ENCODE measurements around the gene PRR16.
"Not testable (repeated sequence)": the region's sequence is repeated elsewhere in the genome, so short reads cannot be mapped to it uniquely, and the experiment has no call there.

PRR16 gene

DNA sequence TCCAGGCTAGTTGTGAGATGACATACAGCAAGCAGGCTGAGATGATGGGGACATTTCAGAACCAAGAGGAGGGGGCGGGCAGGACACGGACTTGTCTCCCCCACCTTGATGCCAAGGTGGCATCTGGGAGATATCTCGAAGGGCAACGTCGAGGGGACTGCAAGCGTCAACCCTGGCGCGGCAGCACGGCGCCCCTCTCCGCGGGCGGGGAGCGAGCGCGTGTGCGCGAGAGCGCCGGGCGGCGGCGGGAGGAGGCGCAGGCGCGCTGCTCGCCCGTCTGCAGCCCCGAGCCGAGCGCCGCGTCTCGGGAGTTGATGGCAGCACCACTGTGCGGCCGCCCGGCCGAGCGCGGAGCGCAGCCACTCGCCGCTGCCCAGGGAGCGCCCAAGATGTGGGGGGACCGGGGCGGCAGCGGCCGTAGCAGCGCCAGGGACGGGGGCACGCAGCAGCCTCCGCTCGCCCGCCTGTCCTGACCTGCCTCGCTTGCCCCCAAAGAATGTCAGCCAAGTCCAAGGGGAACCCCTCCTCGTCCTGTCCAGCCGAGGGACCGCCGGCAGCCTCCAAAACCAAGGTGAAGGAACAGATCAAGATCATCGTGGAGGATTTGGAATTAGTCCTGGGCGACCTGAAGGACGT is at the start of gene PRR16:
PRR16 (plus strand) TSS at position 310 of the 636 bp plus-strand sequence.
- no peak for DNase-seq

DNA sequence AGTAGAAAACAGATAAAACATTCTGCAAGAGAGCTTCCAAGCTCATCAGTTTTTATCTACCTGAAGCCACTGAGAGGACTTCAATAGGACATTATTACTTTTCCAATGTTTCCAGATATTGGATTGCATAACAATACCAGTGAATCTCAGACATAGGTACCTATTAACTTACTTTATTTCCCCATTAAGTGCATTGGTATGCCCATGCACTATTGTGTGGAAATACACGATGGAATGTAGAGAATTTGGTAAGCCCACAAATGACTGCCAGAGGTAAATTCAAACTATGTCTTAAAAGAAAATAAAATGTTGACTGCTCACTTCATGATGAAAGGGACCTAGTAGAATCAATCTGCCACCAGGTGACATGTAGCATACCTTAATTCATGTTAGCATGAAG is 48.1 kb upstream of the PRR16 start:
- no peak for DNase-seq

DNA sequence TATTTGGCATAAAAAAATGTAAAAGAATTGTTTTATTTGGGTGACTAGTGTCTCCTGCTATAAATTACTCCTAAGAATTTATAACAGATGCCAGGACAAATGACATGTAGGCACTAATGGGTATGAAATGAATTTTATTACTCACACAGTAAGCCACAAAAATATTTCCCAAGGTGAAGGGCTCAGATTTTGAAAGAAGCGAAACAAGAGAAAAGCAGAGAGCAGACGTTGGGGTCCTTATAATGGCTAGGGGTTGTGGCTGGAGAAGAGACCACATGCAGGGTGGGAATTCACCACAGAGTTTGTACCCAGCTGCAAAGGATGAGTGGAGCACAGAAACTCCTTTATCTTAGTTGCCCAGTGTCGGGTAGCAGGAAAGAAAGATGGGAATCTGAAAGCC is 45.0 kb upstream of the PRR16 start:
- DNase-seq: no peak

DNA sequence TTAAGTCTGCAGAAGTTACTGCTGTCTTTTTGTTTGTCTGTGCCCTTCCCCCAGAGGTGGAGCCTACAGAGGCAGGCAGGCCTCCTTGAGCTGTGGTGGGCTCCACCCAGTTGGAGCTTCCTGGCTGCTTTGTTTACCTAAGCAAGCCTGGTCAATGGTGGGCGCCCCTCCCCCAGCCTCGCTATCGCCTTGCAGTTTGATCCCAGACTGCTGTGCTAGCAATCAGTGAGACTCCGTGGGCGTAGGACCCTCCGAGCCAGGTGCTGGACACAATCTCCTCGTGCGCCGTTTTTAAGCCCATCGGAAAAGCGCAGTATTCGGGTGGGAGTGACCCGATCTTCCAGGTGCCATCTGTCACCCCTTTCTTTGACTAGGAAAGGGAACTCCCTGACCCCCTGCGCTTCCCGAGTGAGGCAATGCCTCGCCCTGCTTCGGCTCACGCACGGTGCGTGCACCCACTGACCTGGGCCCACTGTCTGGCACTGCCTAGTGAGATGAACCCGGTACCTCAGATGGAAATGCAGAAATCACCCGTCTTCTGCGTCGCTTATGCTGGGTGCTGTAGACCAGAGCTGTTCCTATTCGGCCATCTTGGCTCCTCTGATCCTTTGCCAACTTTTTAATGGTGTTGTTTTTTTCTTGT is 37.3 kb upstream of the PRR16 start:
- not testable (repeated sequence) for DNase-seq

DNA sequence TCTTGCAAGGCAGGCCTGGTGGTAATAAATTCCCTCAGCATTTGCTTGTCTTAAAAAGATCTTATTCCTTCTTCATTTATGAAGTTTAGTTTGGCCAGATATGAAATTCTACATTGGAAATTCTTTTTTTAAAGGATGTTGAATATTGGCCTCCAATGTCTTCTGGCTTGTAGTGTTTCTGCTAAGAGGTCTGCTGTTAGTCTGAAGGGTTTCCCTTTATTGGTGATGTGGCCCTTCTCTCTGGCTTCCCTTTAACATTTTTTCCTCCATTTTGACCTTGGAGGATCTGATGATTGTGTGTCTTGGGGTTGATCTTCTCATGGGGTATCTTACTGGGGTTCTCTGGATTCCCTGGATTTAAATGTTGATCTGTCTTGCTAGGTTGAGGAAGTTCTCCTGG is 33.5 kb upstream of the PRR16 start:
- DNase-seq: no peak

DNA sequence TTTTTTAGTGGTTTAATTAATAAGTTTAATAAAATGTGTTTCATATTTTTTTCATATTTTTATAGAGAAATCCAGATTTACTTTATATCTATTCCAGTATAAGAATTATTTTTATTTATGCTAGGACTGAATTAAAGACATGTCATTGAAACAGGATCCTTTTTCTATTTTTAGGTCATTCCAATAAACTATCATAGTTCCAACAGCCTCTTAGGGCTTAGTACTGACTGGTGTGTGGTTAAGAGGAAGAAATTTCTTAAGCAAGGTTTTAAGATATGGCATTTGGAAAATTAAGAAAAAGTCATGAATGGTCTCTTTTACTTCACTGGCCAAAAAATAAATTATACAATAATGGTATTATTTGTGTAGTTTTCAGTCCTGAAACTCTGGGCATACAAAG is 31.2 kb upstream of the PRR16 start:
- DNase-seq: no peak

DNA sequence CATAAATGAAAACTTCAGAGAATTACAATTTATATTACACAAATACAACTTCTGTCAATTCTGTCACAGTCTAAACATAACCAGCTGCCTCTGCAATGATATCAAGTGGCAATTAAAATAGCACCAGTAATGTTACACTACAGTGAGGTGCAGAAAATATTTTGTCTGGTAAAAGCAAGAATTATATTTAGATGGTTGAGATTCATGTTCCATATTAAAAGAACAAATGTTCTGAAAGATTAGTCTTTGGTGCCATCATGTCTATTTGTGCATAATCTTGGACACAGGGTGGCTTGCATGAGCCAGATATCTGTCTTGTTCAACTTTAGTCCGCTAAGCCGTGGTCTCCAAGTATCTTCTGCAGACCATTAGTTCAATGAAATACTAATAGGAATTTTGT is 29.0 kb upstream of the PRR16 start:
- no peak for DNase-seq

DNA sequence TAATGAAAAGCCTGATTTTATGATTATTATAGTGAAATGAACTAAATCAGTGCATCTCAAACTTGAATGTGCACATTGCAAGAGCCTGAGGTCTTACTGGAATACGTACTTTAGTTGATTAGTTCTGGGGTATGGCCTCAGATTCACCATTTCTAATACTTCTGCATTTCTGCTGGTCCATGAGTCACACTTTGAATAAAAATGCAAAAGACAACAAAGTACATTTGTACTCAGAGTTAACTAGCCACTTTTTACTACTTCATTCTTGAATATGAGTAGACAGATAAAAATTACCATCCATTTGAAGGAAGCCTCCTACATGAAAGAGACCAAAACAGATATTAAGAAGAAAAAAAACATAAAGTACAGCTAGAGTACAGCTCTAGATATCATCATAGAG is 27.1 kb upstream of the PRR16 start:
- DNase-seq: no peak

DNA sequence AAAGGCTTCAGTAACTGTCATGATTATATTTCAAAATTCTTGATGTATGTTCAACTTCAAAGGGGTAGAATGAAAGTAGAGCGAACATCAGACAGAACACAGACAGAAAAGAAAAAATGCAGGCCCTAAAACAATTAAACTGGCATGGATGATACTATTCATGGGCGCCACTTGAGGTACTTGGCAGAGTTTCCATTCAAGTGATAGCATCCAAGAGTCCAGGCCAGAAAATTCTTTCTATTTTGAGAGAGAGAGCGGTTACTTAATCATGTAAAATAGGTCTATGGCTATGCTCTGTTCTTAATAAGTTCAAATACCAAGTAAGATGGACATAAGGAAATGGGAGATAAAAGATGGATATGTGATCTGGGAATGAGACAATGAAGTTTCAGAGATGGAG is 21.4 kb upstream of the PRR16 start:
- DNase-seq: no peak

DNA sequence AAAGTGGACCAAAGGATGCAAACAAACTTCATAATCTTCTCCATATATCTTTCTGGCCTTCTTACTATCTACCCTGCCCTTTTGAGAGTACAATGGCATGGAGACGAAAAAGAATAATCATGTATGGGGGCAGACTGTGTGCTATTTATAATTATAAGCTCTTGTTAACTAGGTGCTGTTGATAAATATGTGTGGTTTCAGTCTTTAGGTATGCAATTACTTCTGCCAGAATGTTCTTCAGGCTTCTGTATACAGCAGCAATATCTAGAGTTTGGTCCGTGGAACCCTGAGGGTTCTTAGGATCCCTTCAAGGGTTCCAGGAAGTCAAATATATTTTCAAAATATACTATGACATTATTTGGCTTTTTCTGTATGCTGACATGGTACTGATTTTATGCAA is 20.5 kb upstream of the PRR16 start:
- no peak for DNase-seq

DNA sequence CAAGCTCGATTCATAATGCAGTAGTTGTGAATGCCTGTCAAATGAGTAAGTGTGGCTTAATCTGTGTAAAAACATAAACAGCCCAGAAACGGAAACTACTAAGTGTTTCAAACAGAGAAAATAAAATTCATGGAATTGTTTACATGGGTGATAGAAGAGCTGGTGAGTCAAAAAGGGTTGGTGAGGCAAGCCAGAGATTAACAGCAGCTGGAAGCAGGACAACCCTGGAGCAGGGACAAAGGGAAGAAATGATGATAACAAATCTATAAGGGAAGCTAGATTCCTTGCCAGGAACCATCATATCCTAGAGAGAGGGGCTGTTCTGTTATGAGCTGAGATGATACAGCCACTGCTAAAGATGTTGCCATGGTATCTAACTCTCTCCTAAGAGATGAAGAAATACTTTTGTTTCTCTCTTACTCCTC is 18.0 kb upstream of the PRR16 start:
- no peak for DNase-seq

DNA sequence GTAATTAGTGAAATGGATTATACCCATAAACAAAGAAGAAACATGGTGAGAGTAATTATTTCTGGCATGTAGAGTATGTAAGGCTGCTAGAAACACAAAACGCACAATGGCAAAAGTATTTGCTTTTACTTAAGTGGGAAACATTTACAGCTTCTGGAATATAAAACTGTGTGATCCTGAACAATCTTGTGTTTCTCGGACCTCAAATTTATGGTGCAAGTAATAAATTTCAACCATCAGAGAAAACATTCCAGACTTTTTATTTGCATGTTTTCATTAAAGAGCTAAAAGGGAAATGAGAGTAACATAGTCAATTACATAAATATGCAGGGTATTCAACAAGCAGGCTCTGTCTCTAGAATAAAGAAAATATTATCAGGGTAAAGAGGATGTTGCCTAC is 17.2 kb upstream of the PRR16 start:
- no peak for DNase-seq

DNA sequence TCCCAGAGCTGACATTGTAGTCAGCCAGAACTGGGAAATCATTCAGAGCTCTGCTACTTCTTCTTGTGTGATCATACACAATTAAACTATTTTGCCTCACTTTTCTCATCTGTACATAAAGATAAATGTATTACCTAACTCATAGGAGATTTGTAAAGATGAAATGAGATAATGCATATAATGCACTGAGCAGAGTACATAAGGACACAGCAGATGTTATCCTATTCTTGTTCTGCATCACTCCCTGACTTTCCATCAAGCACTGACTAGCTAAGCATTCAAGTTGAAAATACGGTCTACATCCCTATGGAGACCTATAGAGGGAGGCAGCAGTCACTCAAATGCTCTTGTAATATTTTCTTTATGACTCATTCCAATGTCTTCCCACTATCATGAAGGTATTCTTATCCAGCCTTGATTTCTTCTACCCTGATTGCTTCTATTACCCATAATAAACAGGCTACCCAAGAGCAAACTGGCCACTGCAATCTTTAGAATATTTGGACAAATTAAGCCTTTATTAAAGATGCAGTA is 16.3 kb upstream of the PRR16 start:
- no peak for DNase-seq

DNA sequence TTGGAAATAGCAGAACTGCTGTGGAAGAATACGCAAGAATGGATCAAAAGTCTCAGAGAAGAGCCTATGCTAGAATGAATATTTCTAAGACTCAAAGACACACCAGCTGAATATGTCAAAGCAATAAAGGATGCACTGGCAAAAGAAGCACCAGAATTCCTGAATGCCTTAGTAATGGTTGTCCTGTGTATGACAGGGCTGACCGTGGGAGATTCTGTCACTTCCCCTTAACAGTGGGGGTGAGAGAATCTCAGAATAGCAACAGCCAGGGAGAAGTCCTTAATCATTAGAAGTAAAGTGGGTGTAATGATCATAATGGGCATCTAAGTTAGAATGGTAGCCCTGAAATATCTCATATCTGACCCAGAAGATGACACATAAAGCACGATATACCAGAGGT is 14.6 kb upstream of the PRR16 start:
- no peak for DNase-seq

DNA sequence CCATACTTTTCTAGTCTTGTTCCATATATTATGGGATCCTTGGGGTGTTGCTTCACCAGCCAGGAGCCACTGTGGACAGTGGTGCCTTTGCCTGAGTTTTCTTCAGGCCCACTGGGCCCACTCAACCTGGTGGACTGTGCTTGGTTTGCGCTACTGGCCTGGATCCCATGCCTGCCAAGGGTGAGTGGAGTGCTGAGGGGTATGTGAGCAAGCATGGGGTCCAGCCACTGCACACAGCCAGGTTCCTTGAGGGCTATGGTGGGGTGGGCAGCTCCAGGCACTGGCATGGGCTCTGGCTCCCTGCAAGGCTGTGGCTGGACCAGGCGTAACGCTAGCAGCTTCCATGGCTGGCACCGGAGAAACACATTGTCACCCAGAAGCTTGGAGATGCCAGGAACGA is 13.2 kb upstream of the PRR16 start:
- no peak for DNase-seq

DNA sequence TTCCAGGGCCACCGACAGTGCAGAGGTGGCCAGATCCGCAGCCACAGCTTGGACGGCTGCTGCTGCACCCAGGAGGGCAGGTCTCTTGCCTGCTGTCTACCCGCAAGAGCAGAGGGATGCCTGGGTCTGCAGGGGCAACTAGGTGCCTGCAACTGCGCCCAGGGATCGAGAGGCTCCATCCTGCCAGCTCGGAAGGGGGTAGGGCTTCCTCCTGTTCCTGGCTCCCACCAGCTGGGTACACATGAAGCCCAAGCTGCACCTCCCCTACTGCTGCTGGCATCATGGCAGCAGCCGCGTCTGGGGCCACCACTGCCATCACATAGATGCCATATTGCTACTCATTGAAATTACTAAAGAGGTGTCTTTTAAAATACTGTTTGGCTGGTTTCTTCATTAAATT is 12.7 kb upstream of the PRR16 start:
- DNase-seq: no peak

DNA sequence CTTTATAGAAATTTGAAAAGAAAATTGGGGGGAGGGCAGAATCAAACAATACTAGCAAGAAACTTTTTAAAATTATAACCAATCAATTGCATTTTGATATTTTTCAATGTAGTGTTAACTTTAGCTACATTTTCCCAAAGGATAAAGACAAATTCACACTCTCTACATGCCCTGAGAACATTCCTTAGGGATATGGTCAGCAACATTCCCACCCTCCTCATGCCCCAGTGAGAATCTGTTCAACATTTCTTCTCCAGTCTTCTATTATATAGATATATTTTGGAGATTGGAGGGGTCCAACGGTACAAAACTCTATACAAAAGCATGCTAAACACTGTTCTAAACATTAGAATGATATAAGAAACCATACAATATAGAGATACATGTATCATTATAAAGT is 11.6 kb upstream of the PRR16 start:
- no peak for DNase-seq

DNA sequence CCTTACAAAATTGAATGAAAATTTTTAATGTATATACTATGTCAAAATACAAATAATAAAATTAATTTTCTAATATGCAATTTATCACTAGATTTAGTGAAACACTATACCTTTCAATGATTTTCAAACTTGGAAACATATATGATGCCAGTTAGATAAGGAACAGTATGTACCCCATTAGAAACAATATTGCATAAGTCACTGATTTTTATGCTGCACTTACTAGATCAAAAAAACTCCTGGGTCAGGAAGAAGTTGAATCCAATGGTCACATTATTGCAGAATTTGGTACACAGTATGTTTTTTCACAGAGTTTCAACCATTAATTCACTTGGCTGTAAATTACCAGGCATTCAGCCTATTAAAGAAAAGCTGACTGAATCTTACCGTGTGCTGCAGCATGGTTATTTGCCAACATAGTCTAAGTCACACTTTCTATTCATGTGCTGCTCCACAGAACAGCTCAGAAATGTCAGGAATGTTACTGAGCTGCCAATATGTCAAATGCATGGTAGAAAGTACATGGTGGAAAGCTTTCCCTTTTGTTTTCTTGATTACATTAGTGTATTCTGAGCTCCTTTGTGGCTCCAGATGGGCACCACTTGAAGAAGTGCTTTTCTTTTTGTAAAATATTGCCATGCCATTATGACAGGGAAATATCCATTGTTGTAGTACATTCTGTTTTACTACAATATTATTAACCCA is 9.9 kb upstream of the PRR16 start:
- no peak for DNase-seq

DNA sequence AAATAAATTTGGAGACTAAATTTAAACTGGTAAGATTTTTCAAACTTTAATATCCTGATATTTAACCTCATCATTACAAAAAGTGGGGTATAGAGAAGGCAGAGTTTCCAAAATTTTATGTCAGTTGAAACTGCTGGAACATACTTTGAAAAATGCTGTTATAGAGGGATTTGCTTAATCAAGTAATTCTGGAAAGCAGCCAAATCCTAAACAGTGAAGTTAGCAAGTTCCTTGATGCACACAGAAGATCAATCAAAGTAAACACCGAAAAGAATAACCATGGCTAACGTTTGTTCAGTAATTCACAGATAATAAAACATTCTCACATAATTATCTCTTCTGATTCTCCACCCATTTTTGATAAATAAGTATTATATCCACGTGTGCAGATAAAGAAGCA is 8.1 kb upstream of the PRR16 start:
- no peak for DNase-seq

DNA sequence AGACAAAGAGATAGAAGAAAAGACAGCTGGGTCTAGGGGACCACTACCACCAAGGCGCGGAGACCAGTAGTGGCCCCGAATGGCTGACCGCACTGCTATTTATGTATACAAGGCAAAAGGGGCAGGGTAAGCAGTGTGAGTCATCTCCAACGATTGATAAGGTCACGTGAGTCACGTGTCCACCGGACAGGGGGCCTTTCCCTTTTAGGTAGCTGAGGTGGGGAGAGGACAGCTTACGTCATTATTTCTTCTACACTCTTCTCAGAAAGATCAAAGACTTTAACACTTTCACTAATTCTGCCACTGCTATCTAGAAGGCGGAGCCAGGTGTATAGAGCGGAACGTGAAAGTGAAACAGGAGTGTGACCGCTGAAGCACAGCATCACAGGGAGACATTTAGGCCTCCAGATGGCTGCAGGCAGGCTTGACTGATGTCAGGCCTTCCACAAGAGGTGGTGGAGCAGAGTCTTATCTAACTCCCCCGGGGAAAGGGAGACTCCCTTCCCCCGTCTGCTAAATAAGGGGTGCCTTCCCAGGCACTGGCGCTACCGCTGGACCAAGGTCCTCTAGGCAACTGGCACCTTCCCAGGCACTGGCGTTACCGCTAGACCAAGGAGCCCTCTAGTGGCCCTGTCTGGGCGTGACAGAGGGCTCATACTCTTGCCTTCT is 6.1 kb upstream of the PRR16 start:
- no peak for DNase-seq

DNA sequence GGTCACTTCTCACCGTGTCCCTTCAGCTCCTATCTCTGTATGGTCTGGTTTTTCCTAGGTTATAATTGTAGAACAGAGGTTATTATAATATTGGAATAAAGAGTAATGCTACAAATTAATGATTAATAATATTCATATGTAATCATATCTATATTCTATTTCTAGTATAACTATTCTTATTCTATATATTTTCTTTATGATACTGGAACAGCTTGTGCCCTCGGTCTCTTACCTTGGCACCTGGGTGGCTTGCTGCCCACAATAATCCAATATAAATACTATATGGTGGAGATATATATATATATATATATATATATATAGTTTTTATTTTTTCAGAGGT is 5.6 kb upstream of the PRR16 start:
- not testable (repeated sequence) for DNase-seq

DNA sequence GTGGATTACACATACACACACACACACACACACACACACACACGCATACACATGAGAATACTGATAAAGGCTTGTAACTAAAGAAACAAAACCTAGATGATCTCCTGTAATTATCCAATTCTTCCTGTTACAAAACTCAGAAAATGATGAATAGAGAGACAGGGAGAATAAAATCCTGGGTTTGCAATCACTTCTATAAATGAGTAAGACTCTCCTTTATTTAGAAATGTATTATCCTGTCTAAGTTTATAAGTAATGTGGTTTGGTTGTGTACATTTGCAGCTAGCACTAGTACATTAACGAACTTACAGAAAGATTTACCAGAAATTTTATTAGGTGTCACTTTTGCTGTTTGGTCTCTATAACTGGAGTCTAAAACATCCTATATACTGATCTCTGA is 2.8 kb upstream of the PRR16 start:
- DNase-seq: no peak

DNA sequence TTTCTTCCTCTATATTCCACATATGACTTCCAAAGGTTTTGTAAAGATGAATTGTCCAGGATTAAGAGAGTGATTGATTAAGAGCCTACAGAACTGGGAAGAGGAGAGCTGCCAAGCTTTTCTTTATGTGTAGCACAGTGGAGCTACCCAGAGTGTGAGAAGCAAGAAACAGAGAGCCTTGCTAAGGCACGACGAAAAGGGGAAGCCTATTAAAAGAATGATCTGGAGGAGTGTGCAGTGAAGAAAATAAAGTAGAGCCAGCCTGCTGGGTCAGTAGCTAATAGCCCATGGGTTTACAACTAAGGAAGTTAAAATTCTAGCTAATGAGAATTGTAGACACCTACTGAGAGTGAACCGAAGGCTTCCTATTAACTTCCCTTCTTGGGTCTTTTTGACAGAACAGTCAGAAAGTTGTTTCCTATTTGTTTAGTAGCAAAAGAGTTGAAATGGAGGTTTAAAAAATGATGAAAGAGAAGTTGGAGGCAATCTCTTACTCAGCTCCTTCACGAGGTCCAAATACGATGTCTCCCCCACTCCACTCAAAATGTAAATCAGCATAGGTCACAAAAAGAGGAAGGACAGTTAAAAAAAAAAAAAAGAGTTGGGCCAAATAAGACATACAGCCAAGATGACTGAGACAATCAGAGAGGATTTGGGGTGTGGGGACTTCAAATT is 957 bp upstream of the PRR16 start:
- no peak for DNase-seq

All from stimulated activated CD4-positive, alpha-beta T cell treated with anti-CD3 and anti-CD28 coated beads, Interleukin-12 subunit alpha, Interleukin-12 subunit beta, amount 100 ng/mL, for 4 hours (primary cell).